GM18519 (cell line): ENCODE data around the gene SMC1A.

Experiments used
- ATAC-seq: cut with Tn5 transposase; IDR thresholded peaks from one replicate; pipeline ENCODE4 v1.9.1; 2021; ENCODE audit warnings: mild to moderate bottlenecking, moderate library complexity; ENCODE audit not compliant: unreplicated experiment, low FRiP score

SMC1A gene

GRCh38 chrX:53356186-53356585 is 66.3 kb downstream of the SMC1A start:
- ATAC-seq, result no peak

GRCh38 chrX:53354669-53355068 is 67.8 kb downstream of the SMC1A start:
- ATAC-seq, result no peak

- no peak for ATAC-seq
Observed at GRCh38 chrX:53347948-53348347, 74.5 kb downstream of the SMC1A start.

- ATAC-seq, result no peak
Observed at GRCh38 chrX:53340852-53341645, 81.4 kb downstream of the SMC1A start.

- ATAC-seq, result no peak
Observed at GRCh38 chrX:53337101-53337500, 85.4 kb downstream of the SMC1A start.

- no peak for ATAC-seq
Observed at GRCh38 chrX:53333853-53334252, 88.6 kb downstream of the SMC1A start.

- ATAC-seq, result no peak
Observed at GRCh38 chrX:53332204-53332603, 90.2 kb downstream of the SMC1A start.

- ATAC-seq, result no peak
Observed at GRCh38 chrX:53330331-53330730, 92.1 kb downstream of the SMC1A start.

- ATAC-seq, result no peak
Observed at GRCh38 chrX:53324803-53325202, 97.7 kb downstream of the SMC1A start.
